ENCODE results near the gene ARHGEF12.

ARHGEF12 gene

GRCh38 chr11:120523196-120523595 lies 187.0 kb downstream of the ARHGEF12 start:
- no peaks in the 10 kb centered on the region for H4K20me1 ChIP-seq (ENCODE audit: low read depth, low read length)
- H3K27ac ChIP-seq (ENCODE audit: low read depth, low read length) = no peak overlapping the region
- H3K9me3 ChIP-seq (ENCODE audit: insufficient read depth, low read length) = no peaks in the 10 kb centered on the region
- H3K79me2 ChIP-seq (ENCODE audit: insufficient read depth, low read length) = no peaks in the 10 kb centered on the region
- no peak for TF ChIP-seq CTCF (IDR thresholded peaks at IDR 0.05; ENCODE audit: insufficient read depth, low read length, poor library complexity, severe bottlenecking)
- no peaks in the 10 kb centered on the region for H3K9me2 ChIP-seq (replicated peaks; ENCODE audit: insufficient read depth, low read length)
- no peaks in the 10 kb centered on the region for H3K36me3 ChIP-seq (ENCODE audit: low read length)
- no peaks in the 10 kb centered on the region for H3F3A ChIP-seq (ENCODE audit: insufficient read depth)
- no peak overlapping the region for H3K9ac ChIP-seq (ENCODE audit: low read length)
- H3K4me3 ChIP-seq (ENCODE audit: insufficient read depth, low read length, poor library complexity, severe bottlenecking) = no peak overlapping the region
- no peaks in the 10 kb centered on the region for H3K27me3 ChIP-seq (ENCODE audit: low read length)
- no peak overlapping the region for H2AFZ ChIP-seq (ENCODE audit: low read depth, low read length, severe bottlenecking)
- H3K4me2 ChIP-seq (ENCODE audit: low read depth, low read length, poor library complexity, severe bottlenecking) = no peak overlapping the region

- TF ChIP-seq CTCF (IDR thresholded peaks at IDR 0.05; ENCODE audit: insufficient read depth, low read length, poor library complexity, severe bottlenecking) (no peak), EZH2phosphoT487 (conservative IDR thresholded peaks at IDR 0.05; ENCODE audit: low read length) (no peak)
- H3K36me3 ChIP-seq (ENCODE audit: low read length) = no peaks in the 10 kb centered on the region
- H4K20me1 ChIP-seq (ENCODE audit: low read depth, low read length) = no peaks in the 10 kb centered on the region
- H3K4me3 ChIP-seq (ENCODE audit: insufficient read depth, low read length, poor library complexity, severe bottlenecking) = no peak overlapping the region
- no peaks in the 10 kb centered on the region for H3K79me2 ChIP-seq (ENCODE audit: insufficient read depth, low read length)
- H3K27ac ChIP-seq (ENCODE audit: low read depth, low read length) = no peak overlapping the region
- H3K9ac ChIP-seq (ENCODE audit: low read length) = no peak overlapping the region
- H3K9me2 ChIP-seq (replicated peaks; ENCODE audit: insufficient read depth, low read length) = no peaks in the 10 kb centered on the region
- H3K4me2 ChIP-seq (ENCODE audit: low read depth, low read length, poor library complexity, severe bottlenecking) = no peak overlapping the region
- no peaks in the 10 kb centered on the region for H3F3A ChIP-seq (ENCODE audit: insufficient read depth)
- no peaks in the 10 kb centered on the region for H3K27me3 ChIP-seq (ENCODE audit: low read length)
- no peaks in the 10 kb centered on the region for H3K9me3 ChIP-seq (ENCODE audit: insufficient read depth, low read length)
- H2AFZ ChIP-seq (ENCODE audit: low read depth, low read length, severe bottlenecking) = no peak overlapping the region
Measured at GRCh38 chr11:120524536-120525085, 188.4 kb downstream of the ARHGEF12 start.

GRCh38 chr11:120525261-120526171 lies 189.3 kb downstream of the ARHGEF12 start:
- H3K27ac ChIP-seq (ENCODE audit: low read depth, low read length) = no peak overlapping the region

More at GRCh38 chr11:120525261-120526171, 189.3 kb downstream of the ARHGEF12 start:
- TF ChIP-seq CTCF (IDR thresholded peaks at IDR 0.05; ENCODE audit: insufficient read depth, low read length, poor library complexity, severe bottlenecking) (no peak), EZH2phosphoT487 (conservative IDR thresholded peaks at IDR 0.05; ENCODE audit: low read length) (no peak)
- Histone ChIP-seq H3K9me2 (replicated peaks; ENCODE audit: insufficient read depth, low read length) (no peaks in the 10 kb centered on the region), H3K4me2 (ENCODE audit: low read depth, low read length, poor library complexity, severe bottlenecking) (no peak overlapping the region), H3K36me3 (ENCODE audit: low read length) (no peaks in the 10 kb centered on the region), H3K9me3 (ENCODE audit: insufficient read depth, low read length) (no peaks in the 10 kb centered on the region), H3F3A (ENCODE audit: insufficient read depth) (no peaks in the 10 kb centered on the region), H3K79me2 (ENCODE audit: insufficient read depth, low read length) (no peaks in the 10 kb centered on the region), H2AFZ (ENCODE audit: low read depth, low read length, severe bottlenecking) (no peak overlapping the region), H3K4me3 (ENCODE audit: insufficient read depth, low read length, poor library complexity, severe bottlenecking) (no peak overlapping the region), H3K27me3 (ENCODE audit: low read length) (no peaks in the 10 kb centered on the region), H3K9ac (ENCODE audit: low read length) (no peak overlapping the region), H4K20me1 (ENCODE audit: low read depth, low read length) (no peaks in the 10 kb centered on the region)
